HepG2 (cell line): ENCODE data around the gene HSPA1A. TPM values are rescaled to one million over a fixed set of nuclear protein-coding genes. Genes with fewer than 3 reads are reported as not detected.

Source experiments
- ATAC-seq: fragments of 200-7000 bp; cut with Tn5 transposase; 3 replicates; pipeline ENCODE4 v1.9.1; 2020; ENCODE audit warnings: mild to moderate bottlenecking, moderate library complexity
- BruUV-seq: library from RNA; stranded (reverse); fragments of 400-500 nt; replicated peaks from 2 replicates; lab custom pipeline; 2021; lab: Mats Ljungman, UMichigan
- CTCF ChIA-PET: fragments of 300-600 bp; formaldehyde crosslinking; extraction: SDS; loops from one replicate; lab custom pipeline; 2021; ENCODE audit warnings: low total read pairs, inconsistent platforms, low intra/inter-chr PET ratio; lab: Yijun Ruan, JAX
- POLR2A ChIA-PET: fragments of 350-600 bp; sonication (Branson Sonifier 250); formaldehyde crosslinking; loops from one replicate; lab custom pipeline; 2020; ENCODE audit warnings: antibody characterized with exemption, inconsistent platforms; lab: Yijun Ruan, JAX
- DNase-seq: peaks from one replicate; pipeline ENCODE4 v3.0.0-alpha.2; 2015; ENCODE audit warnings: low spot score
- FAIRE-seq: peaks from 3 replicates; lab custom pipeline; 2011; peaks lifted over from hg19 to GRCh38; lab: Jason Lieb, UNC
- H2AFZ ChIP-seq: one replicate; pipeline ENCODE4 v1.6.1; 2011; ENCODE audit warnings: low read length, inconsistent platforms
- H3K27ac ChIP-seq: fragments of 300-600 bp; 3 replicates; pipeline ENCODE4 v1.8.0; 2011; ENCODE audit warnings: mixed run types, mild to moderate bottlenecking, mixed read lengths, low read length, inconsistent platforms; ENCODE audit not compliant: insufficient read depth; ENCODE audit errors: extremely low read length
- H3K27me3 ChIP-seq, 2 experiments: fragments of 200-600 bp in 1 of 2; 2 replicates in 1 of 2; 3 replicates in 1 of 2; pipeline versions ENCODE4 v1.6.0 to v1.8.0; 2011; ENCODE audit warnings: low read length in 2 of 2, mild to moderate bottlenecking in 2 of 2, moderate library complexity in 2 of 2, inconsistent platforms in 1 of 2; ENCODE audit not compliant: insufficient read depth in 2 of 2, control insufficient read depth in 1 of 2
- H3K36me3 ChIP-seq, 2 experiments: fragments of 200-600 bp in 1 of 2; replicated peaks in 1 of 2; 2 replicates in 1 of 2; 3 replicates in 1 of 2; pipeline versions ENCODE4 v1.5.1 to v1.8.0; 2011; ENCODE audit warnings: low read length in 2 of 2, inconsistent platforms in 1 of 2; ENCODE audit not compliant: insufficient read depth in 2 of 2, control insufficient read depth in 1 of 2
- H3K4me1 ChIP-seq: 2 replicates; pipeline ENCODE4 v1.5.1; 2012; ENCODE audit warnings: low read length, inconsistent platforms; ENCODE audit not compliant: insufficient read depth
- H3K4me2 ChIP-seq: 2 replicates; pipeline ENCODE4 v1.6.0; 2011; ENCODE audit warnings: low read depth, low read length, inconsistent platforms
- H3K4me3 ChIP-seq, 3 experiments: fragments of 200-600 bp in 1 of 3; sonication (generic), shearing (Covaris generic) in 1 of 3; replicated peaks in 1 of 3; 2 replicates each; pipeline ENCODE4 v1.5.1; 2011 to 2016; ENCODE audit warnings: low read length in 3 of 3, inconsistent platforms in 2 of 3, low read depth in 2 of 3, mild to moderate bottlenecking in 2 of 3, control low read depth in 1 of 3, mixed read lengths in 1 of 3; ENCODE audit not compliant: insufficient read depth in 1 of 3
- H3K79me2 ChIP-seq: one replicate; pipeline ENCODE4 v1.6.1; 2011; ENCODE audit warnings: low read length, inconsistent platforms; ENCODE audit not compliant: insufficient read depth
- H3K9ac ChIP-seq: 2 replicates; pipeline ENCODE4 v1.6.0; 2011; ENCODE audit warnings: mild to moderate bottlenecking, low read depth, low read length, inconsistent platforms; ENCODE audit not compliant: insufficient read depth
- H3K9me3 ChIP-seq: 2 replicates; pipeline ENCODE4 v1.5.1; 2012; ENCODE audit warnings: mild to moderate bottlenecking, low read length
- H4K20me1 ChIP-seq: 2 replicates; pipeline ENCODE4 v1.6.0; 2011; ENCODE audit warnings: inconsistent platforms, mild to moderate bottlenecking, low read length, moderate library complexity; ENCODE audit not compliant: insufficient read depth
- ZBTB2 ChIP-seq: sonication (generic); formaldehyde crosslinking; IDR thresholded peaks from 2 replicates; pipeline ENCODE4 v1.8.0; 2022; ENCODE audit warnings: low read depth, missing genetic modification reagents
- ZNF121 ChIP-seq: sonication (generic); formaldehyde crosslinking; IDR thresholded peaks from 2 replicates; pipeline ENCODE4 v1.5.0; 2020; ENCODE audit warnings: mild to moderate bottlenecking, missing genetic modification reagents
- WGBS: methylation state at CpG from one replicate; pipeline ENCODE4 v1.1.6; 2017; ENCODE audit warnings: low lambda C conversion rate; 5-methylcytosine and 5-hydroxymethylcytosine counted together
- in situ Hi-C: cut with HindIII; loops from 2 replicates; pipeline ENCODE4 v1.10.0; 2017; ENCODE audit warnings: low pct_unique_long_range_greater_than_20kb; ENCODE audit not compliant: extremely low pct_ligation_motif_present
- intact Hi-C: fragments of 100-400 bp; cut with micrococcal nuclease; formaldehyde crosslinking; loops from one replicate; pipeline ENCODE4 v1.10.0; 2022; ENCODE audit not compliant: unreplicated experiment
- polyA plus RNA-seq, 8 experiments: library from polyadenylated mRNA; depleted of rRNA in 3 of 8; stranded (reverse) in 7 of 8; unstranded in 1 of 8; fragments of >200 nt; fragmentation: Illumina TruSeq in 4 of 8; extraction: Trizol in 4 of 8; gene quantifications; 2 replicates each; pipeline versions ENCODE4 v1.2.1 to v1.2.3, GENCODE V29; 2011 to 2016; ENCODE audit warnings: low read depth in 4 of 8, missing spikeins in 1 of 8, mixed read lengths in 1 of 8; ENCODE audit not compliant: insufficient read depth in 1 of 8
- total RNA-seq, 5 experiments: library from RNA; depleted of rRNA; stranded (reverse); fragments of >200 nt; fragmentation: Illumina TruSeq; extraction: Trizol; gene quantifications; 2 replicates each; pipeline ENCODE4 v1.2.3, GENCODE V29; 2016; ENCODE audit warnings: low read depth in 1 of 5
- TF ChIP-seq, protein P1 (sequence below): sonication (generic); formaldehyde crosslinking; IDR thresholded peaks from 2 replicates; pipeline ENCODE4 v1.4.0; 2020; ENCODE audit warnings: missing genetic modification reagents, borderline replicate concordance
- TF ChIP-seq, protein P2 (sequence below): sonication (generic); formaldehyde crosslinking; IDR thresholded peaks from 2 replicates; pipeline ENCODE4 v1.4.0; 2020; ENCODE audit warnings: missing genetic modification reagents, borderline replicate concordance

HSPA1A gene
- total and polyA plus RNA-seq, 2 of the 13 experiments (the other 11 are each of a cell fraction or from before 2014, with no cell fraction given), result 44.5 to 85.0 TPM

DNA sequence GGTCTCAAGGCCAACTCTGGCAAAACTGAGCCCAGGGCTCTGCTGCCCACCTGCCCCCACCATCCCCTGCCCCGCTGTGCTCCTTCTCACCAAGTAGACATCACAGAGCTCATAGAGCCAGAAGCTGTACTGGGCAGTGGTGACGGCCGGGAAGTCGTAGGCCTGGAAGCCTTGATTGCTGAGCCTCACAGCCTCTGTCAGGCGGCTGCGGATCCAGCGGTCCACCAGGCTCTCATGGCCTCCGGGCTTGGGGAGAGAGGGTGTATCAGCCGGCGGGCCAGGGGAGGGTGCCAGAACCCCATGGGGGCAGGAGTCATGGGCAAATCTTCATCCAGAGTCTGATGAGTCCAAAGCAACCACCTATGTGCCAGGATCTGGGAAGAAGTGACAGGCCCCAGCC is 35.4 kb upstream of the HSPA1A start:
- intact Hi-C loops (loop anchor here (10.0 kb wide), 1 partner anchor 145 kb away; the partner anchor contains the start of gene C2), in situ Hi-C loops (no loop called here)
- POLR2A ChIA-PET, result interaction anchor here (1.1 to 4.2 kb wide), 5 partner anchors 11 to 43 kb away, joined by 3 to 66 read pairs (median 5); partner anchors contain the start of genes CLIC1, LSM2, MSH5 and VARS1
- no peak overlapping the region for H3K27ac ChIP-seq
- no peaks in the 10 kb centered on the region for H4K20me1 ChIP-seq
- WGBS, result 98% methylated on average over 8 of the region's 10 CpGs
- no TSS peak for BruUV-seq
- no peak for FAIRE-seq
- H3K9me3 ChIP-seq, result no peaks in the 10 kb centered on the region
- no peaks in the 10 kb centered on the region for H3K27me3 ChIP-seq
- no peaks in the 10 kb centered on the region for H3K79me2 ChIP-seq
- TF ChIP-seq ZBTB2 (CRISPR knock-in tag) (no peak), ZNF121 (CRISPR knock-in tag) (no peak)
- TF ChIP-seq, protein P1, sequence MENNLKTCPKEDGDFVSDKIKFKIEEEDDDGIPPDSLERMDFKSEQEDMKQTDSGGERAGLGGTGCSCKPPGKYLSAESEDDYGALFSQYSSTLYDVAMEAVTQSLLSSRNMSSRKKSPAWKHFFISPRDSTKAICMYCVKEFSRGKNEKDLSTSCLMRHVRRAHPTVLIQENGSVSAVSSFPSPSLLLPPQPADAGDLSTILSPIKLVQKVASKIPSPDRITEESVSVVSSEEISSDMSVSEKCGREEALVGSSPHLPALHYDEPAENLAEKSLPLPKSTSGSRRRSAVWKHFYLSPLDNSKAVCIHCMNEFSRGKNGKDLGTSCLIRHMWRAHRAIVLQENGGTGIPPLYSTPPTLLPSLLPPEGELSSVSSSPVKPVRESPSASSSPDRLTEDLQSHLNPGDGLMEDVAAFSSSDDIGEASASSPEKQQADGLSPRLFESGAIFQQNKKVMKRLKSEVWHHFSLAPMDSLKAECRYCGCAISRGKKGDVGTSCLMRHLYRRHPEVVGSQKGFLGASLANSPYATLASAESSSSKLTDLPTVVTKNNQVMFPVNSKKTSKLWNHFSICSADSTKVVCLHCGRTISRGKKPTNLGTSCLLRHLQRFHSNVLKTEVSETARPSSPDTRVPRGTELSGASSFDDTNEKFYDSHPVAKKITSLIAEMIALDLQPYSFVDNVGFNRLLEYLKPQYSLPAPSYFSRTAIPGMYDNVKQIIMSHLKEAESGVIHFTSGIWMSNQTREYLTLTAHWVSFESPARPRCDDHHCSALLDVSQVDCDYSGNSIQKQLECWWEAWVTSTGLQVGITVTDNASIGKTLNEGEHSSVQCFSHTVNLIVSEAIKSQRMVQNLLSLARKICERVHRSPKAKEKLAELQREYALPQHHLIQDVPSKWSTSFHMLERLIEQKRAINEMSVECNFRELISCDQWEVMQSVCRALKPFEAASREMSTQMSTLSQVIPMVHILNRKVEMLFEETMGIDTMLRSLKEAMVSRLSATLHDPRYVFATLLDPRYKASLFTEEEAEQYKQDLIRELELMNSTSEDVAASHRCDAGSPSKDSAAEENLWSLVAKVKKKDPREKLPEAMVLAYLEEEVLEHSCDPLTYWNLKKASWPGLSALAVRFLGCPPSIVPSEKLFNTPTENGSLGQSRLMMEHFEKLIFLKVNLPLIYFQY, result no peak
- TF ChIP-seq, protein P2, sequence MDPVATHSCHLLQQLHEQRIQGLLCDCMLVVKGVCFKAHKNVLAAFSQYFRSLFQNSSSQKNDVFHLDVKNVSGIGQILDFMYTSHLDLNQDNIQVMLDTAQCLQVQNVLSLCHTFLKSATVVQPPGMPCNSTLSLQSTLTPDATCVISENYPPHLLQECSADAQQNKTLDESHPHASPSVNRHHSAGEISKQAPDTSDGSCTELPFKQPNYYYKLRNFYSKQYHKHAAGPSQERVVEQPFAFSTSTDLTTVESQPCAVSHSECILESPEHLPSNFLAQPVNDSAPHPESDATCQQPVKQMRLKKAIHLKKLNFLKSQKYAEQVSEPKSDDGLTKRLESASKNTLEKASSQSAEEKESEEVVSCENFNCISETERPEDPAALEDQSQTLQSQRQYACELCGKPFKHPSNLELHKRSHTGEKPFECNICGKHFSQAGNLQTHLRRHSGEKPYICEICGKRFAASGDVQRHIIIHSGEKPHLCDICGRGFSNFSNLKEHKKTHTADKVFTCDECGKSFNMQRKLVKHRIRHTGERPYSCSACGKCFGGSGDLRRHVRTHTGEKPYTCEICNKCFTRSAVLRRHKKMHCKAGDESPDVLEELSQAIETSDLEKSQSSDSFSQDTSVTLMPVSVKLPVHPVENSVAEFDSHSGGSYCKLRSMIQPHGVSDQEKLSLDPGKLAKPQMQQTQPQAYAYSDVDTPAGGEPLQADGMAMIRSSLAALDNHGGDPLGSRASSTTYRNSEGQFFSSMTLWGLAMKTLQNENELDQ, result no peak
- no peak overlapping the region for H3K4me2 ChIP-seq
- H3K36me3 ChIP-seq, result peaks cover 42 to 49% of the 10 kb centered on the region in 2 experiments
- DNase-seq, result no peak
- no peak overlapping the region for H3K4me3 ChIP-seq
- CTCF ChIA-PET, result no interaction called here
- no peak for ATAC-seq
- no peak overlapping the region for H2AFZ ChIP-seq
- H3K9ac ChIP-seq, result no peak overlapping the region
- H3K4me1 ChIP-seq, result peaks cover 45% of the 10 kb centered on the region
